Glomerular endothelial cell (primary cell): Measurements from ENCODE around the gene SYNCRIP. TPM values are rescaled to one million over a fixed set of nuclear protein-coding genes. Genes with fewer than 3 reads are reported as not detected.
"Not testable (repeated sequence)": the region's sequence is repeated elsewhere in the genome, so short reads cannot be mapped to it uniquely, and the experiment has no call there.

Experiments
- DNase-seq: peaks from one replicate; pipeline ENCODE4 v3.0.0-alpha.2; 2011; ENCODE audit warnings: low read depth, low spot score; ENCODE audit errors: extremely low read depth
- total RNA-seq: library from RNA; depleted of rRNA; stranded (reverse); fragments of >200 nt; gene quantifications from 2 replicates; pipeline ENCODE4 v1.2.3, GENCODE V29; 2015

Gene SYNCRIP
- 66.6 and 76.4 TPM in 2 replicates for total RNA-seq

GRCh38 chr6:85642774-85643536, at the start of gene SYNCRIP:
SYNCRIP (minus strand) TSS chr6:85642886; CDS start chr6:85641439, 1,447 bp downstream.
- DNase-seq, result peak; percentile 55

GRCh38 chr6:85691478-85691877, 48.8 kb upstream of the SYNCRIP start:
- no peak for DNase-seq

DNA sequence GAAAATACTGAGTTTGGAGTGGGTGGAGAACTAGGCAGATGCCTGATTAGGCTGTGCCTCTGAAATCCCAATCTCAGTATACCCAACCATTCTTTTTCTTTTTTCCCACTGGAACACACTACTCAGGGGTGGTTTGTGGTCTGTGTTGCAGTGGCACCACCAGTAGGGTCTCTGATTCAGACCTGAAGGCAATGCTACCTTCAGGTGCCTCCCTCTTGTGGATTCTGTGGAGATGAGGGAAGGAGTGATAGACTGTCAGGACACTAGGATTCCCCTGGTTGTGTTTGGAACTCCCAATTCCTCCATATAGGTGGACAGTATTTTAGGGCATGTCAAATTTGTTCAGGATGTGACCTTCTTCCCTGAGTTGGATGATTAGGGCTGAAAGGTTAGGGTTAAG, 47.4 kb upstream of the SYNCRIP start:
- DNase-seq, result no peak

GRCh38 chr6:85685713-85686112, 43.0 kb upstream of the SYNCRIP start:
- DNase-seq, result no peak

DNA sequence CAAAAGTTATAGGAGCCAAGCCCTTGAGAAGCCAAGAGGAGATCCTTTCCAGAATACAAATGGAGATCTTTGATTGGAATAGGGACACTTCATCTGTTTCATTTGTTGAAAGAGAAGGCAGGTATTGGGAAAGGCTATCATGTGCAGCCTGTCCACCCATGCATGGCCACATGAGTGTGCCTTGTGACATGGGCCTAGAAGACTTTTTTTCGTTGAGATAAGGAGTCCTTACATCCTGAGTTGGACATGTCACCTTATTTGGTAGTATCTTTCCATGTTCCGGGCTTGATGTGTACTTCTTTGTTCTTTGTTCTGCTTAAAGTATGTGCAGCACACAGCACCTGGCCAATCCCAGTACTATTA, 42.1 kb upstream of the SYNCRIP start:
- no peak for DNase-seq

- DNase-seq, result no peak
Measured at GRCh38 chr6:85684133-85684808, 41.6 kb upstream of the SYNCRIP start.

- not testable (repeated sequence) for DNase-seq
Measured at GRCh38 chr6:85681899-85682298, 39.2 kb upstream of the SYNCRIP start.

GRCh38 chr6:85680388-85680787, 37.7 kb upstream of the SYNCRIP start:
- DNase-seq, result no peak

DNA sequence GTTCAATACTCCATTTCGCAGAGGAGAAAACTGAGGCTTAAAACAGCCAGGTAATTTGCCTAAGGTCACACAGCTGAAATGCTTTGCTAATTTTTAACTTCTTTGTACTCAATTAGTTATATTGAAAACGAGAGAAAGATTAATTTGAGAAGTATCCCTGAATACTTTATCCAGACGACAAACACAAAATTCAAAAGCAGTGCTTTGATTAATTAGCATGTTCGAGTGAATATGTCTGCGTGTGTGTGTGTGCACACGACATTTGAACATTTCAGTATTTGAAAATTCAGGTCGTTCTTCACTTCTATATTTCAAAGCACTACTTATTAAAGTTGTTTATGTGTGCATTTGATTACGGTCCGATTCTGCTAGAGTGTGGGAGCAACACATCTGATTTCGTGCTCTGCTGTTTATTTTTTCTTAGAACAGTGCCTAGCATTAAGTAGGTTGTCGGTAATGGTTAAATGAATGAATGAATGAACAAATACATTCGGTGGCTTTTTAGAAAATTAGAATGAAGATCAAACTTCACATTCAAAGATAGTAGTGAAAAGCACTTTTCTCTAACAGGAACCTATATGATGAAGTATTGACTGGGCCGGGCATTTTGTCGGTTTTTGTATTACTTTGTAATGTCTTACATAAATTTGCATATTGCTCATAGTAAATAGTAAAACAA, 36.9 kb upstream of the SYNCRIP start:
- DNase-seq, result no peak

DNA sequence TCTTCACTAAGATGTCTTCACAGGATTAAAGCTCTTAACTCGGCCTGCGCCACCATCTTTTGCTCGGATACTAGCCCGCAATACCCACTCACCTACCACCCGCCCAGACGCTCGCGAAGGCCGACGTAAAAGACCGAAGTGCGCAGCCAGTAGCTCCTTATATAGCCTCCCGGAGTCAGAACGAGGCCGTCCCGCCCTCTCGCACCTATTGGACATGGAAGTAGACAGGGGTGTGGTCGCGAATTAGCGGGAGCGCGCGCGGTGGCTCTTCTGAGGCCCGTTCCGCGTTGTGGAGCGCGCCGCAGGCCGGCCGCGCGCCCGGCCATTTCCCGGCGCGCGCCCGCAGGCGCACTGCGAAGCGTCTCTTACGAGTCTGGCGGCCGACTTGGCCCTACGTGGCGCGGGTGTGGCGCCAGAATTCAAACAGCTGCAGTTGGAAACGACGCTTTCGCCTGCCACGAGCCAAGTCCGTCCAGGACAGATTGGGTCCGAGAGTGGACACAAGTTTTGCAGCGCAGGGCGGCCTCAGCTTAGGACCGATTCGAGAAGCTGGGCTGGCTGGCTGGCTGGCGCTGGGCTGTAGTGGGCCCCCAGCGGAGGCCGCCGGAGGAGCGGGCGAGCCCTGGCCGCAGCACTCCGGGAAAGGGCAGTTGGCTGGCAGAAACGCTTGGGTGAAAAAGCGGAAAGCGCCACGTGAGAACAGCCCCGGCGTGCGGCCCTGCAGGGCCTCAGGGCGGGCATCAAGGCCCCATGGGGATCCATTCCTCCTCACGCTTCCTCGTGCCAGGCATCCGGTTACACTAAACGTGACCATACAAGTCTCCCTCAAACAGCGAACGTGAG, 36.1 kb upstream of the SYNCRIP start:
- peak; percentile 89 for DNase-seq

DNA sequence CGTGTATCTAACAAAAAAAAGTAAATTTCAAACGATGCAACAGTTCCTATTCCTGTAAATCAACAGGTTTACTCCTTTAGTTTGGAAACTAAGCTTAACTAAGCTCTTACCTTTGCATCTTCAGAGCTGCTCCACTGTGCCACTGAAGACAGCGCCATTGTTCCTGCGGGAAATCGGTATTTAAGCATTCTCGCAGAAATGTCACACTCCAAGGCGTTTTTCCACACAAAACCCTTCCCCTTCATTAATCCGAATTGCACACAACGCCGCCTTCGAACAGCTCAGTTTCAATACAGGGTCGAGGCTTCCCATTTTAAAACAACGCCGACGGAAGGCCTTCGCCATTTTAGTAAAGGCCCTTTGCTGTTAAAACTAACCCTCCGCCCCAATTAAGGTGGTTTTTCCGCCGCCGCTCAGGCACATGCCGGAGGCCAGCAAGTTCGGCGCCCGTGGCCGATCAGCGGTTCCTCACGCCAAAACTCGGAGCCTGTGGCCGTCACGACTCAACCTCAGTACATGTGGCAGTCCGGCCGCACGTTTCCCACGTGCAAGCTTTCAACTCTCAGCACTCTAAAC, 35.4 kb upstream of the SYNCRIP start:
- DNase-seq, result no peak

DNA sequence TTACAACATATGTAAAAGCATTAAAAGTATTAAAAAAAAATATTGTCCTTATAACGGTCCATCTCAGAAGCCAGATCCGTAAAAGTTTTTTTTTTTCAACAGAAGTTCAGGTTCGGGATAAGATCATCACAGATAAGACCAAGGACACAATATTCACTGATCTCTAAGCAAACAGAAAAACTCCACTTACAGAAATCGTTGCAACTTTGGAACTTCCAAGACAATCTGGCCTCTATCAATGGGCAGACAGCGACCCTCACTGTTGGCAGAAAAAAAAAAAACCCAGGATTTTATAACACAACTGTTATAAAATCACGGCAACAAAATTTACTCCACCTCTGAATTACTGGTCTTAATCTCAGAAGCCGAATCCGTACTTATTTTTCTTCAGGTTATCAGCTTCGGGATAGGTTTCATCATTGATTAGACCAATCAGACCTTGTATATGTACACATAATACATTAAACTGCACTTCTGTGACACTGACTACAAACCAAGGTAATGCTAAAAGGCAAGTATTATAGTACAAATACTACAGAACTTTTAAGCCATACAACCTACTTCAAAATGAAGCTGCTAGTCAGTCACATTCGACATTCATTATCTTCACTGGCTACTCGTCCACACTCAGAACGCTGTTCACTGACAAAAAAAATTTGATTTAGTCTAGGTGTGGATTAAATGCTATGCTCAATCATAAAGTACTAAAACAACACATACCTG, 34.7 kb upstream of the SYNCRIP start:
- DNase-seq, result no peak

GRCh38 chr6:85676086-85676729, 33.5 kb upstream of the SYNCRIP start:
- no peak for DNase-seq

DNA sequence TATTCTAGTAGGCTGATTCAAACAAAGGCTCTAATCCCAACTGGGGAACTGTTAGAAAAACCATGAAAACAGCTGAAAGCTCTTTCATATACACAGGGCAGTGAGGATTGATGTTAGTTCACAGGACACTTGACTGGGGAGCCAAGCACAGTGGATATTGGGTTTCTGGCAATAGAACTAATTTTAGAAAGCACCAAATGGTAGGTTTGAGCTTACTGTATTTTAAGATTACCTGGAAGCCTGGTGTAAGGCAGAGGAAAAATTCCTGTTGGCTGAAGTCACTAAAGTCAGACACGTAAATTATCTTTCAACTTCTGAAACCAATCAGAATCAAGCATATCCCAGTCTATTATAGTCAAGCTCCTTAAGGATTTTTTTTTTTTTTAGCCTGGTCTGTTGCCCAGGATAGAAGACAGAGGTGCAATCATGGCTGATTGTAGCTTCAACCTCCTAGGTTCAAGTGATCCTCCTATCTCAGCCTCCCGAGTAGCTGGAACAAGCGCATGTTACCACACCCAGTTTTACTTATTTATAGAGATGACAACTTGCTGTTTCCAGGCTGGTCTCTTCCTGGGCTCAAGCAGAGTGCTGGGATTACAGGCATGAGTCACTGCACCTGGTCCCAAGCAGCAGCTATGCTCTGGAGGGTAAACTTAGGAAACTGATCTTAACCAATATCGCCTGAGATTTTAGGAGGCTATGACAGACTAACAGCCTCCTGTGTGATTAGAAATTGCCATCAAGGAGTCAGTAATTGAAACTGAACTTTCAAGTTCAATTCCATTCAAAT, 32.5 kb upstream of the SYNCRIP start:
- no peak for DNase-seq

- DNase-seq, result no peak
Measured at GRCh38 chr6:85674604-85675003, 31.9 kb upstream of the SYNCRIP start.

DNA sequence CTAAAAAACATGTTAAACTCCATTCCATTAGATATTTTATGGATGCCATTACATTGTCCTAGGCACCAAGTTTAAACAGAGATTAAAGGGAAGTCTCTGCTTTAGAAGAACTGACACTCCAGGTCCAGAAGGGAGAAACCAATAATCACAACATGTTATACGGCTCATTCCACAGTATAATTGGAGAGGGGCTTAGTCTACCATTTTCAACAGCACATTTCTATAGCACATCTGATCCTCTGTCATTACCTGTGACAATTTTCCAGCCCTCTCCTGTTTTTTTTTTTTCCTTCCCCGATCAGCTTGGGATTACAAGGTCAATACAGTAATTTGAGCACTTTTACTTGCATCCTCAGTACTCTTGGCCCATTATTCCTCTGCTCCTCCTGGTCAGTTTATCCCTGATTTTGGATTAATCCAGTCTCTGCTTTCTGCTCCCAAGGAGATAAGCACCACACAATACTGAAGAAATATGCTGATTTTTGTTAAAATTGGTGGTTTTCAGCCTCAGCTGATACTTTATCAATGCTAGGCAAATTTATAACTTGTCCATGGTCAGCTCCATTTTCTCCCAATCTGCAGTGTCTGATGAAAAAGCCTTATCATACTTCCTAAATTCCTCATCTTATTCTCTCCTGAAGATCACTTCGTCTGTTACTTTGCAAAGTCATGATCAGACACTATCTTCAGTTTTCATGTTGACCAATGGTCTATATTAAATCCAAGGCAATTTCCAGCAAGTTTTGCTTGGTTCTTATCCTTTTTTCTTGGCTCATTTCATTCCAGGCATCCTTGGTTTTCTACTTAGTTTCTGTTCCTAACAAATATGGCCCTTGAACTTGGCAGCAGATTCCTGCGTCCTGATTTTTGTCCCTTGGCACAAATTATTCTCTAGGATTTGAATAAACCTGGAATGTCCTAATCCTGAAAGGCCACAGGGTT, 30.8 kb upstream of the SYNCRIP start:
- no peak for DNase-seq

- no peak for DNase-seq
Measured at GRCh38 chr6:85672623-85673022, 29.9 kb upstream of the SYNCRIP start.

DNA sequence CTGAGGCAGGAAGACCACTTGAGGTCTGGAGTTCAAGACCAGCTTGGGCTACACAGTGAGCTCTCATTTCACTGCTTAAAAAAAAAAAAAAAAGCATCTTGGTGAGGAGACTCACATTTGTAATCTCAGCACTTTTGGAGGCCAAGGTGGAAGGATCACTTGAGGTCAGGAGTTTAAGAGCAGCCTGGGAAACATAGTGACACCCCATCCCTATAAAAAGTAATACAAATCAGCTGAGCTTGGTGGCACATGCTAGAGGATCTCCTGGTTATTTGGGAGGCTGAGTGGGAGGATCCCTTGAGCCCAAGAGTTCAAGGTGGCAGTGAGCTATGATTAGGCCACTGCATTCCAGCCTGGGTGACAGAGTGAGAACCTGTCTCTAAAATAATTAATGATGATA, 29.4 kb upstream of the SYNCRIP start:
- DNase-seq, result no peak
